GM13976 (cell line): ENCODE measurements around the gene AP5M1.
"Not testable (repeated sequence)": the region's sequence is repeated elsewhere in the genome, so short reads cannot be mapped to it uniquely, and the experiment has no call there.

Experiments used
- DNase-seq: peaks from one replicate; pipeline ENCODE4 v3.0.0; 2012; ENCODE audit warnings: low spot score
- CTCF ChIP-seq: IDR thresholded peaks from 2 replicates; pipeline ENCODE4 v1.5.1; 2012; ENCODE audit warnings: borderline replicate concordance, mild to moderate bottlenecking; ENCODE audit not compliant: insufficient read depth; ENCODE audit errors: extremely low read depth, missing control alignments, control extremely low read depth
- in situ Hi-C: fragments of 300-500 bp; cut with MboI; formaldehyde crosslinking; loops from one replicate; pipeline ENCODE4 v1.12.0; 2022; ENCODE audit warnings: low sequenced_read_pairs, mixed read lengths, inconsistent platforms; ENCODE audit not compliant: unreplicated experiment

Gene AP5M1

GRCh38 chr14:57244106-57244505 is 24.7 kb upstream of the AP5M1 start:
- DNase-seq: no peak
- no peak for TF ChIP-seq CTCF
- in situ Hi-C loops: no loop called here

GRCh38 chr14:57245941-57246340 is 22.8 kb upstream of the AP5M1 start:
- no peak for DNase-seq
- no peak for TF ChIP-seq CTCF
- in situ Hi-C loops: no loop called here

GRCh38 chr14:57246933-57247657 is 21.7 kb upstream of the AP5M1 start:
- DNase-seq: no peak
- TF ChIP-seq CTCF: no peak
- in situ Hi-C loops: no loop called here

GRCh38 chr14:57254884-57255283 is 13.9 kb upstream of the AP5M1 start:
- in situ Hi-C loops: no loop called here
- no peak for DNase-seq
- TF ChIP-seq CTCF: no peak

GRCh38 chr14:57258221-57258620 is 10.6 kb upstream of the AP5M1 start:
- DNase-seq, in situ Hi-C loops: not testable (repeated sequence)

GRCh38 chr14:57259672-57260071 is 9.1 kb upstream of the AP5M1 start:
- DNase-seq: no peak
- in situ Hi-C loops: no loop called here
- no peak for TF ChIP-seq CTCF

- TF ChIP-seq CTCF: no peak
- no peak for DNase-seq
- in situ Hi-C loops: no loop called here
These were observed 7.2 kb upstream of the AP5M1 start for GRCh38 chr14:57261604-57262003.
